OCI-LY7 (cell line): ENCODE results near the gene ZDHHC14.

Source experiments
- EZH2phosphoT487 ChIP-seq: fragments of 200-600 bp; sonication (generic); IDR thresholded peaks from 2 replicates; pipeline ENCODE4 v1.6.1; 2018; ENCODE audit warnings: low read depth, borderline replicate concordance, mild to moderate bottlenecking, mixed run types, antibody characterized with exemption, low read length, moderate library complexity, mixed read lengths
- TF ChIP-seq, protein P1 (sequence below): fragments of 200-600 bp; sonication (generic); conservative IDR thresholded peaks from 2 replicates; pipeline ENCODE4 v1.5.1; 2014; ENCODE audit warnings: mild to moderate bottlenecking, antibody characterized with exemption, low read length, moderate library complexity, mixed read lengths

GRCh38 chr6:157380779-157381561, at the start of gene ZDHHC14:
- TF ChIP-seq, protein P1, sequence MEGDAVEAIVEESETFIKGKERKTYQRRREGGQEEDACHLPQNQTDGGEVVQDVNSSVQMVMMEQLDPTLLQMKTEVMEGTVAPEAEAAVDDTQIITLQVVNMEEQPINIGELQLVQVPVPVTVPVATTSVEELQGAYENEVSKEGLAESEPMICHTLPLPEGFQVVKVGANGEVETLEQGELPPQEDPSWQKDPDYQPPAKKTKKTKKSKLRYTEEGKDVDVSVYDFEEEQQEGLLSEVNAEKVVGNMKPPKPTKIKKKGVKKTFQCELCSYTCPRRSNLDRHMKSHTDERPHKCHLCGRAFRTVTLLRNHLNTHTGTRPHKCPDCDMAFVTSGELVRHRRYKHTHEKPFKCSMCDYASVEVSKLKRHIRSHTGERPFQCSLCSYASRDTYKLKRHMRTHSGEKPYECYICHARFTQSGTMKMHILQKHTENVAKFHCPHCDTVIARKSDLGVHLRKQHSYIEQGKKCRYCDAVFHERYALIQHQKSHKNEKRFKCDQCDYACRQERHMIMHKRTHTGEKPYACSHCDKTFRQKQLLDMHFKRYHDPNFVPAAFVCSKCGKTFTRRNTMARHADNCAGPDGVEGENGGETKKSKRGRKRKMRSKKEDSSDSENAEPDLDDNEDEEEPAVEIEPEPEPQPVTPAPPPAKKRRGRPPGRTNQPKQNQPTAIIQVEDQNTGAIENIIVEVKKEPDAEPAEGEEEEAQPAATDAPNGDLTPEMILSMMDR = no peak
- TF ChIP-seq EZH2phosphoT487 = no peak
